HCT116 (cell line): ENCODE measurements around the gene RPP25. TPM values are rescaled to one million over a fixed set of nuclear protein-coding genes. Genes with fewer than 3 reads are reported as not detected.

Experiments used
- ATAC-seq: fragments of 200-7000 bp; cut with Tn5 transposase; 2 replicates; pipeline ENCODE4 v1.9.1; 2020; ENCODE audit warnings: mild to moderate bottlenecking, moderate library complexity
- BruUV-seq: library from RNA; stranded (reverse); fragments of 400-500 nt; replicated peaks from 2 replicates; lab custom pipeline; 2021; lab: Mats Ljungman, UMichigan
- CTCF ChIA-PET: fragments of 300-600 bp; sonication (Branson Sonifier 250); formaldehyde crosslinking; loops from one replicate; lab custom pipeline; 2021; ENCODE audit warnings: antibody characterized with exemption; lab: Charles Lee
- POLR2A ChIA-PET: fragments of 300-600, 350-600 bp; sonication (Branson Sonifier 250); formaldehyde crosslinking; loops from one replicate; lab custom pipeline; 2021; ENCODE audit warnings: antibody characterized with exemption; lab: Charles Lee
- RAD21 ChIA-PET, 2 experiments: fragments of 300-600 bp; sonication (Branson Sonifier 250); formaldehyde crosslinking; loops; one replicate each; lab custom pipeline; 2023; ENCODE audit warnings: low total read pairs in 2 of 2; ENCODE audit not compliant: uncharacterized antibody in 2 of 2, unreplicated experiment in 2 of 2, low non-redundant PET in 1 of 2; lab: Charles Lee
- DNase-seq: peaks from one replicate; pipeline ENCODE4 v3.0.0-alpha.2; 2010; ENCODE audit warnings: low read depth, low spot score
- H2AFZ ChIP-seq: fragments of 200-600 bp; shearing (Covaris generic), sonication (generic); 2 replicates; pipeline ENCODE4 v1.6.1; 2017; ENCODE audit warnings: low read depth, mixed run types, mixed read lengths, antibody characterized with exemption, low read length; ENCODE audit not compliant: poor library complexity, severe bottlenecking
- H3K27ac ChIP-seq: 2 replicates; pipeline ENCODE4 v1.5.1; 2012; ENCODE audit warnings: low read depth, low read length
- H3K27me3 ChIP-seq: fragments of 200-600 bp; sonication (generic); 2 replicates; pipeline ENCODE4 v1.6.1; 2016; ENCODE audit warnings: mixed run types, low read length, mixed read lengths; ENCODE audit not compliant: insufficient read depth
- H3K36me3 ChIP-seq, 2 experiments: fragments of 200-500 bp in 1 of 2; fragments of 200-600 bp in 1 of 2; sonication (Bioruptor generic) in 1 of 2; sonication (generic) in 1 of 2; 2 replicates each; pipeline versions ENCODE4 v1.5.1 to v1.6.1; 2014 to 2016; ENCODE audit warnings: low read length in 2 of 2, inconsistent platforms in 1 of 2, mixed read lengths in 1 of 2, mixed run types in 1 of 2; ENCODE audit not compliant: insufficient read depth in 2 of 2, control insufficient read depth in 1 of 2
- H3K4me1 ChIP-seq, 2 experiments: fragments of 200-600 bp in 1 of 2; sonication (generic) in 1 of 2; 2 replicates each; pipeline versions ENCODE4 v1.5.1 to v1.6.1; 2012 to 2017; ENCODE audit warnings: low read length in 2 of 2, inconsistent platforms in 1 of 2, mild to moderate bottlenecking in 1 of 2, mixed read lengths in 1 of 2, mixed run types in 1 of 2, moderate library complexity in 1 of 2; ENCODE audit not compliant: insufficient read depth in 2 of 2, control insufficient read depth in 1 of 2
- H3K4me2 ChIP-seq: fragments of 200-600 bp; sonication (generic); 2 replicates; pipeline ENCODE4 v1.6.1; 2017; ENCODE audit warnings: mixed run types, low read length, mixed read lengths
- H3K4me3 ChIP-seq, 2 experiments: fragments of 200-600 bp in 1 of 2; sonication (generic) in 1 of 2; replicated peaks in 1 of 2; 2 replicates each; pipeline ENCODE4 v1.5.1; 2011 to 2016; ENCODE audit warnings: low read length in 2 of 2, control low read depth in 1 of 2, low read depth in 1 of 2, mild to moderate bottlenecking in 1 of 2, mixed read lengths in 1 of 2, mixed run types in 1 of 2
- H3K79me2 ChIP-seq: fragments of 200-600 bp; sonication (generic); 2 replicates; pipeline ENCODE4 v1.6.1; 2017; ENCODE audit warnings: mild to moderate bottlenecking, mixed run types, low read length, moderate library complexity, mixed read lengths; ENCODE audit not compliant: insufficient read depth
- H3K9ac ChIP-seq: fragments of 200-600 bp; sonication (generic); 2 replicates; pipeline ENCODE4 v1.6.1; 2016; ENCODE audit warnings: low read length, mixed read lengths
- H3K9me2 ChIP-seq: fragments of 200-600 bp; sonication (generic), shearing (Covaris generic); 2 replicates; pipeline ENCODE4 v1.6.1; 2017; ENCODE audit warnings: mixed run types, mild to moderate bottlenecking, moderate library complexity; ENCODE audit not compliant: insufficient read depth
- H3K9me3 ChIP-seq, 2 experiments: fragments of 200-500 bp in 1 of 2; fragments of 200-600 bp in 1 of 2; sonication (Bioruptor generic) in 1 of 2; sonication (generic) in 1 of 2; 2 replicates each; pipeline ENCODE4 v1.6.1; 2014 to 2017; ENCODE audit warnings: low read length in 2 of 2, mixed read lengths in 2 of 2, inconsistent platforms in 1 of 2, low read depth in 1 of 2, mild to moderate bottlenecking in 1 of 2, mixed run types in 1 of 2, moderate library complexity in 1 of 2; ENCODE audit not compliant: control insufficient read depth in 1 of 2, insufficient read depth in 1 of 2
- H4K20me1 ChIP-seq: fragments of 200-600 bp; sonication (generic), shearing (Covaris generic); 2 replicates; pipeline ENCODE4 v1.6.1; 2017; ENCODE audit warnings: mixed run types, mild to moderate bottlenecking, moderate library complexity; ENCODE audit not compliant: insufficient read depth
- CBX3 ChIP-seq: IDR thresholded peaks from 2 replicates; pipeline ENCODE4 v1.6.1; 2012; ENCODE audit warnings: low read depth
- CEBPB ChIP-seq: IDR thresholded peaks from 2 replicates; pipeline ENCODE4 v1.6.1; 2012; ENCODE audit warnings: low read depth
- EGR1 ChIP-seq: IDR thresholded peaks from 2 replicates; pipeline ENCODE4 v1.6.1; 2012; ENCODE audit warnings: low read depth
- ELF1 ChIP-seq: IDR thresholded peaks from 2 replicates; pipeline ENCODE4 v1.6.1; 2012; ENCODE audit warnings: low read depth, borderline replicate concordance
- EZH2 ChIP-seq: fragments of 200-600 bp; sonication (generic); IDR thresholded peaks from 2 replicates; pipeline ENCODE4 v1.6.1; 2017; ENCODE audit warnings: antibody characterized with exemption, mixed run types
- EZH2phosphoT487 ChIP-seq: fragments of 200-600 bp; IDR thresholded peaks from 2 replicates; pipeline ENCODE4 v1.6.1; 2018; ENCODE audit warnings: antibody characterized with exemption, borderline replicate concordance
- JUND ChIP-seq: IDR thresholded peaks from 2 replicates; pipeline ENCODE4 v1.6.1; 2012
- POLR2A ChIP-seq: IDR thresholded peaks from 2 replicates; pipeline ENCODE4 v1.7.0; 2011; ENCODE audit warnings: borderline replicate concordance; ENCODE audit not compliant: insufficient read depth, insufficient read length; ENCODE audit errors: extremely low read depth
- POLR2AphosphoS5 ChIP-seq: IDR thresholded peaks from 2 replicates; pipeline ENCODE4 v1.6.1; 2011; ENCODE audit warnings: mild to moderate bottlenecking, low read depth, low read length, moderate library complexity
- SIN3A ChIP-seq: IDR thresholded peaks from 2 replicates; pipeline ENCODE4 v1.6.1; 2012; ENCODE audit warnings: low read depth
- SP1 ChIP-seq: IDR thresholded peaks from 2 replicates; pipeline ENCODE4 v1.6.1; 2012; ENCODE audit warnings: low read depth
- SRF ChIP-seq: IDR thresholded peaks from 2 replicates; pipeline ENCODE4 v1.6.1; 2012; ENCODE audit warnings: low read depth
- TCF7L2 ChIP-seq: IDR thresholded peaks from 2 replicates; pipeline ENCODE4 v1.7.0; 2011; ENCODE audit warnings: borderline replicate concordance, inconsistent platforms; ENCODE audit not compliant: insufficient read depth, insufficient read length; ENCODE audit errors: extremely low read depth
- YY1 ChIP-seq: IDR thresholded peaks from 2 replicates; pipeline ENCODE4 v1.6.1; 2011; ENCODE audit warnings: low read length, low read depth, moderate library complexity, mild to moderate bottlenecking; ENCODE audit not compliant: insufficient replicate concordance; ENCODE audit errors: extremely low read depth
- ZFX ChIP-seq: fragments of 450-650 bp; IDR thresholded peaks from 2 replicates; pipeline ENCODE4 v1.6.1; 2017
- ZNF274 ChIP-seq: fragments of 200-500 bp; sonication (Bioruptor generic); IDR thresholded peaks from 2 replicates; pipeline ENCODE4 v1.6.1; 2014; ENCODE audit warnings: mild to moderate bottlenecking, low read depth, low read length, inconsistent platforms
- intact Hi-C: fragments of 100-400 bp; cut with micrococcal nuclease; formaldehyde crosslinking; loops from 2 replicates; pipeline ENCODE4 v1.10.0; 2022
- total RNA-seq: library from RNA; stranded (reverse); gene quantifications from one replicate; pipeline ENCODE4 v1.2.1, GENCODE V29; 2021; ENCODE audit not compliant: unreplicated experiment
- TF ChIP-seq, protein P1 (sequence below), 3 experiments: fragments of 200-600 bp in 1 of 3; sonication (generic) in 1 of 3; IDR thresholded peaks in 2 of 3; conservative IDR thresholded peaks in 1 of 3; 2 replicates each; pipeline ENCODE4 v1.5.1; 2012 to 2017; ENCODE audit warnings: low read depth in 2 of 3, low read length in 2 of 3, antibody characterized with exemption in 1 of 3, borderline replicate concordance in 1 of 3, control low read depth in 1 of 3, mild to moderate bottlenecking in 1 of 3, mixed read lengths in 1 of 3, mixed run types in 1 of 3, moderate library complexity in 1 of 3; ENCODE audit not compliant: insufficient read depth in 1 of 3
- TF ChIP-seq, protein P2 (sequence below): IDR thresholded peaks from 2 replicates; pipeline ENCODE4 v1.6.1; 2011; ENCODE audit warnings: mild to moderate bottlenecking, low read length, moderate library complexity; ENCODE audit not compliant: insufficient replicate concordance; ENCODE audit errors: extremely low read depth
- TF ChIP-seq, protein P3 (sequence below): IDR thresholded peaks from 2 replicates; pipeline ENCODE4 v1.6.1; 2012
- TF ChIP-seq, protein P4 (sequence below): IDR thresholded peaks from 2 replicates; pipeline ENCODE4 v1.6.1; 2012; ENCODE audit warnings: low read depth

The RPP25 gene
- total RNA-seq, 1 experiment from 2014 or later = 5.9 TPM

DNA sequence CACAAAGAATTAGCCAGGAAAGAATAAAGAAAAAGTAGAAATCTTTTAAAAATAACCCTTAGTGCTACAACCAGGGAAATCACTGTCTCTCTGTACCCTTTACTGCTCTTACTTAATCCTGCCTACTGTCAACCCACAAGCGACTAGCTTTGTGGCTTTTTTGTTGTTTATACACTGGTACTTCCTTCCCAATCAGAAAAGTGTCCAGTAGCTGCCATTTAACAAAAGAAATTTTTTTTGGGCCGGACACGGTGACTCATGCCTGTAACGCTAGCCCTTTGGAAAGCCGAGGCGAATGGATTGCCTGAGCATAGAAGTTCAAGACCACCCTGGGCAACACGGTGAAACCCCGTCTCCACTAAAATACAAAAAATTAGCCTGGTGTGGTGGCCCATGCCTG lies 36.1 kb downstream of the RPP25 start:
- no peak overlapping the region for H2AFZ ChIP-seq
- no peak overlapping the region for H3K4me2 ChIP-seq
- no peaks in the 10 kb centered on the region for H3K9me2 ChIP-seq
- no peak overlapping the region for H3K9ac ChIP-seq
- ChIA-PET RAD21 (interaction anchor here in 1 of 2 experiments (0.7 kb wide), 1 partner anchor 15 kb away, joined by 3 read pairs; no protein-coding TSS in a partner anchor), CTCF (no interaction called here), POLR2A (interaction anchor here (1.4 kb wide), 1 partner anchor 8 kb away, joined by 3 read pairs; no protein-coding TSS in a partner anchor)
- TF ChIP-seq, protein P1, sequence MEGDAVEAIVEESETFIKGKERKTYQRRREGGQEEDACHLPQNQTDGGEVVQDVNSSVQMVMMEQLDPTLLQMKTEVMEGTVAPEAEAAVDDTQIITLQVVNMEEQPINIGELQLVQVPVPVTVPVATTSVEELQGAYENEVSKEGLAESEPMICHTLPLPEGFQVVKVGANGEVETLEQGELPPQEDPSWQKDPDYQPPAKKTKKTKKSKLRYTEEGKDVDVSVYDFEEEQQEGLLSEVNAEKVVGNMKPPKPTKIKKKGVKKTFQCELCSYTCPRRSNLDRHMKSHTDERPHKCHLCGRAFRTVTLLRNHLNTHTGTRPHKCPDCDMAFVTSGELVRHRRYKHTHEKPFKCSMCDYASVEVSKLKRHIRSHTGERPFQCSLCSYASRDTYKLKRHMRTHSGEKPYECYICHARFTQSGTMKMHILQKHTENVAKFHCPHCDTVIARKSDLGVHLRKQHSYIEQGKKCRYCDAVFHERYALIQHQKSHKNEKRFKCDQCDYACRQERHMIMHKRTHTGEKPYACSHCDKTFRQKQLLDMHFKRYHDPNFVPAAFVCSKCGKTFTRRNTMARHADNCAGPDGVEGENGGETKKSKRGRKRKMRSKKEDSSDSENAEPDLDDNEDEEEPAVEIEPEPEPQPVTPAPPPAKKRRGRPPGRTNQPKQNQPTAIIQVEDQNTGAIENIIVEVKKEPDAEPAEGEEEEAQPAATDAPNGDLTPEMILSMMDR (IDR thresholded peaks at IDR 0.05 in 2 of 3, conservative IDR thresholded peaks at IDR 0.05 in 1 of 3; ENCODE audit: borderline replicate concordance in 1 of 3, insufficient read depth in 1 of 3, low read depth in 2 of 3, low read length in 2 of 3) = no peak
- TF ChIP-seq ZFX (no peak), POLR2AphosphoS5 (no peak), CEBPB (no peak), EZH2 (no peak), SP1 (no peak), EGR1 (no peak), YY1 (no peak), SRF (no peak), CBX3 (no peak), POLR2A (no peak), EZH2phosphoT487 (no peak), SIN3A (no peak), ZNF274 (no peak), ELF1 (no peak), TCF7L2 (no peak), JUND (no peak)
- TF ChIP-seq, protein P2, sequence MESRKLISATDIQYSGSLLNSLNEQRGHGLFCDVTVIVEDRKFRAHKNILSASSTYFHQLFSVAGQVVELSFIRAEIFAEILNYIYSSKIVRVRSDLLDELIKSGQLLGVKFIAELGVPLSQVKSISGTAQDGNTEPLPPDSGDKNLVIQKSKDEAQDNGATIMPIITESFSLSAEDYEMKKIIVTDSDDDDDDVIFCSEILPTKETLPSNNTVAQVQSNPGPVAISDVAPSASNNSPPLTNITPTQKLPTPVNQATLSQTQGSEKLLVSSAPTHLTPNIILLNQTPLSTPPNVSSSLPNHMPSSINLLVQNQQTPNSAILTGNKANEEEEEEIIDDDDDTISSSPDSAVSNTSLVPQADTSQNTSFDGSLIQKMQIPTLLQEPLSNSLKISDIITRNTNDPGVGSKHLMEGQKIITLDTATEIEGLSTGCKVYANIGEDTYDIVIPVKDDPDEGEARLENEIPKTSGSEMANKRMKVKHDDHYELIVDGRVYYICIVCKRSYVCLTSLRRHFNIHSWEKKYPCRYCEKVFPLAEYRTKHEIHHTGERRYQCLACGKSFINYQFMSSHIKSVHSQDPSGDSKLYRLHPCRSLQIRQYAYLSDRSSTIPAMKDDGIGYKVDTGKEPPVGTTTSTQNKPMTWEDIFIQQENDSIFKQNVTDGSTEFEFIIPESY = no peak
- TF ChIP-seq, protein P3, sequence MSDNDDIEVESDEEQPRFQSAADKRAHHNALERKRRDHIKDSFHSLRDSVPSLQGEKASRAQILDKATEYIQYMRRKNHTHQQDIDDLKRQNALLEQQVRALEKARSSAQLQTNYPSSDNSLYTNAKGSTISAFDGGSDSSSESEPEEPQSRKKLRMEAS = no peak
- TF ChIP-seq, protein P4, sequence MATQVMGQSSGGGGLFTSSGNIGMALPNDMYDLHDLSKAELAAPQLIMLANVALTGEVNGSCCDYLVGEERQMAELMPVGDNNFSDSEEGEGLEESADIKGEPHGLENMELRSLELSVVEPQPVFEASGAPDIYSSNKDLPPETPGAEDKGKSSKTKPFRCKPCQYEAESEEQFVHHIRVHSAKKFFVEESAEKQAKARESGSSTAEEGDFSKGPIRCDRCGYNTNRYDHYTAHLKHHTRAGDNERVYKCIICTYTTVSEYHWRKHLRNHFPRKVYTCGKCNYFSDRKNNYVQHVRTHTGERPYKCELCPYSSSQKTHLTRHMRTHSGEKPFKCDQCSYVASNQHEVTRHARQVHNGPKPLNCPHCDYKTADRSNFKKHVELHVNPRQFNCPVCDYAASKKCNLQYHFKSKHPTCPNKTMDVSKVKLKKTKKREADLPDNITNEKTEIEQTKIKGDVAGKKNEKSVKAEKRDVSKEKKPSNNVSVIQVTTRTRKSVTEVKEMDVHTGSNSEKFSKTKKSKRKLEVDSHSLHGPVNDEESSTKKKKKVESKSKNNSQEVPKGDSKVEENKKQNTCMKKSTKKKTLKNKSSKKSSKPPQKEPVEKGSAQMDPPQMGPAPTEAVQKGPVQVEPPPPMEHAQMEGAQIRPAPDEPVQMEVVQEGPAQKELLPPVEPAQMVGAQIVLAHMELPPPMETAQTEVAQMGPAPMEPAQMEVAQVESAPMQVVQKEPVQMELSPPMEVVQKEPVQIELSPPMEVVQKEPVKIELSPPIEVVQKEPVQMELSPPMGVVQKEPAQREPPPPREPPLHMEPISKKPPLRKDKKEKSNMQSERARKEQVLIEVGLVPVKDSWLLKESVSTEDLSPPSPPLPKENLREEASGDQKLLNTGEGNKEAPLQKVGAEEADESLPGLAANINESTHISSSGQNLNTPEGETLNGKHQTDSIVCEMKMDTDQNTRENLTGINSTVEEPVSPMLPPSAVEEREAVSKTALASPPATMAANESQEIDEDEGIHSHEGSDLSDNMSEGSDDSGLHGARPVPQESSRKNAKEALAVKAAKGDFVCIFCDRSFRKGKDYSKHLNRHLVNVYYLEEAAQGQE = no peak
- H3K79me2 ChIP-seq = peaks cover 25% of the 10 kb centered on the region; the same call in 1 of the 2 replicates
- BruUV-seq = no TSS peak
- peaks cover 46 to 56% of the 10 kb centered on the region in 2 experiments for H3K36me3 ChIP-seq
- DNase-seq = no peak
- H3K4me3 ChIP-seq = no peak overlapping the region
- no peaks in the 10 kb centered on the region for H3K27me3 ChIP-seq
- ATAC-seq = no peak
- H3K4me1 ChIP-seq = no peaks in the 10 kb centered on the region
- intact Hi-C loops = no loop called here
- no peaks in the 10 kb centered on the region for H4K20me1 ChIP-seq
- H3K27ac ChIP-seq = no peak overlapping the region
- H3K9me3 ChIP-seq = no peaks in the 10 kb centered on the region
